ENCODE data around the gene PRSS53.

PRSS53 gene

GRCh38 chr16:31043352-31043751 is 45.4 kb downstream of the PRSS53 start:
- ATAC-seq (ENCODE audit: insufficient read depth, low read depth): no peak
- TF ChIP-seq CTCF (IDR thresholded peaks at IDR 0.05; ENCODE audit: borderline replicate concordance, extremely low read depth, low read length, poor library complexity, severe bottlenecking) (no peak), EZH2 (IDR thresholded peaks at IDR 0.05; ENCODE audit: borderline replicate concordance, low read depth, low read length, severe bottlenecking) (no peak)
- Histone ChIP-seq H3K9ac (ENCODE audit: low read depth, low read length) (no peak overlapping the region), H3K4me2 (ENCODE audit: insufficient read depth, low read length) (no peak overlapping the region), H3K4me1 (ENCODE audit: insufficient read depth, low read length) (no peaks in the 10 kb centered on the region), H3K27me3 (ENCODE audit: insufficient read depth, low read length, poor library complexity) (no peaks in the 10 kb centered on the region), H3K79me2 (ENCODE audit: insufficient read depth, low read length) (no peaks in the 10 kb centered on the region), H3K9me3 (ENCODE audit: insufficient read depth, low read length, severe bottlenecking) (no peaks in the 10 kb centered on the region), H3K4me3 (ENCODE audit: low read depth in 1 of 2, low read length in 2 of 2) (no peak overlapping the region), H4K20me1 (ENCODE audit: insufficient read depth, low read length) (no peaks in the 10 kb centered on the region), H3K27ac (ENCODE audit: low read length) (no peak overlapping the region), H3K36me3 (ENCODE audit: insufficient read depth, low read length) (peaks cover 26% of the 10 kb centered on the region), H2AFZ (ENCODE audit: low read depth, low read length) (no peak overlapping the region)
- DNase-seq: no peak

GRCh38 chr16:31042866-31043265 is 45.9 kb downstream of the PRSS53 start:
- Histone ChIP-seq H3K4me2 (ENCODE audit: insufficient read depth, low read length) (no peak overlapping the region), H4K20me1 (ENCODE audit: insufficient read depth, low read length) (no peaks in the 10 kb centered on the region), H3K36me3 (ENCODE audit: insufficient read depth, low read length) (peaks cover 27% of the 10 kb centered on the region)

GRCh38 chr16:31038993-31039392 is 49.8 kb downstream of the PRSS53 start:
- Histone ChIP-seq H2AFZ (ENCODE audit: low read depth, low read length) (no peak overlapping the region), H3K4me3 (ENCODE audit: low read depth in 1 of 2, low read length in 2 of 2) (no peak overlapping the region), H3K9ac (ENCODE audit: low read depth, low read length) (no peak overlapping the region), H3K27me3 (ENCODE audit: insufficient read depth, low read length, poor library complexity) (no peaks in the 10 kb centered on the region), H3K27ac (ENCODE audit: low read length) (no peak overlapping the region), H3K4me2 (ENCODE audit: insufficient read depth, low read length) (no peak overlapping the region), H3K9me3 (ENCODE audit: insufficient read depth, low read length, severe bottlenecking) (no peaks in the 10 kb centered on the region), H3K79me2 (ENCODE audit: insufficient read depth, low read length) (peaks cover 8% of the 10 kb centered on the region), H3K36me3 (ENCODE audit: insufficient read depth, low read length) (peaks cover 43% of the 10 kb centered on the region), H3K4me1 (ENCODE audit: insufficient read depth, low read length) (peaks cover 6% of the 10 kb centered on the region), H4K20me1 (ENCODE audit: insufficient read depth, low read length) (no peaks in the 10 kb centered on the region)
- TF ChIP-seq EZH2 (IDR thresholded peaks at IDR 0.05; ENCODE audit: borderline replicate concordance, low read depth, low read length, severe bottlenecking): no peak
- TF ChIP-seq CTCF (IDR thresholded peaks at IDR 0.05; ENCODE audit: borderline replicate concordance, extremely low read depth, low read length, poor library complexity, severe bottlenecking): no peak
- ATAC-seq (ENCODE audit: insufficient read depth, low read depth) (no peak), DNase-seq (no peak)

More at GRCh38 chr16:31042866-31043265, 45.9 kb downstream of the PRSS53 start:
- ATAC-seq (ENCODE audit: insufficient read depth, low read depth) (no peak), DNase-seq (no peak)
- no peaks in the 10 kb centered on the region for H3K79me2 ChIP-seq (ENCODE audit: insufficient read depth, low read length)
- H2AFZ ChIP-seq (ENCODE audit: low read depth, low read length): no peak overlapping the region
- H3K9me3 ChIP-seq (ENCODE audit: insufficient read depth, low read length, severe bottlenecking): no peaks in the 10 kb centered on the region
- H3K4me1 ChIP-seq (ENCODE audit: insufficient read depth, low read length): no peaks in the 10 kb centered on the region
- no peak for TF ChIP-seq CTCF (IDR thresholded peaks at IDR 0.05; ENCODE audit: borderline replicate concordance, extremely low read depth, low read length, poor library complexity, severe bottlenecking)
- no peak for TF ChIP-seq EZH2 (IDR thresholded peaks at IDR 0.05; ENCODE audit: borderline replicate concordance, low read depth, low read length, severe bottlenecking)
- no peak overlapping the region for H3K4me3 ChIP-seq (ENCODE audit: low read depth in 1 of 2, low read length in 2 of 2)
- no peak overlapping the region for H3K27ac ChIP-seq (ENCODE audit: low read length)
- no peak overlapping the region for H3K9ac ChIP-seq (ENCODE audit: low read depth, low read length)
- H3K27me3 ChIP-seq (ENCODE audit: insufficient read depth, low read length, poor library complexity): no peaks in the 10 kb centered on the region

GRCh38 chr16:31036691-31037090 is 52.1 kb downstream of the PRSS53 start:
- TF ChIP-seq EZH2 (IDR thresholded peaks at IDR 0.05; ENCODE audit: borderline replicate concordance, low read depth, low read length, severe bottlenecking) (no peak), CTCF (IDR thresholded peaks at IDR 0.05; ENCODE audit: borderline replicate concordance, extremely low read depth, low read length, poor library complexity, severe bottlenecking) (no peak)
- Histone ChIP-seq H3K9ac (ENCODE audit: low read depth, low read length) (no peak overlapping the region), H4K20me1 (ENCODE audit: insufficient read depth, low read length) (no peaks in the 10 kb centered on the region), H3K27ac (ENCODE audit: low read length) (no peak overlapping the region), H3K27me3 (ENCODE audit: insufficient read depth, low read length, poor library complexity) (no peaks in the 10 kb centered on the region), H2AFZ (ENCODE audit: low read depth, low read length) (no peak overlapping the region), H3K9me3 (ENCODE audit: insufficient read depth, low read length, severe bottlenecking) (no peaks in the 10 kb centered on the region), H3K4me1 (ENCODE audit: insufficient read depth, low read length) (peaks cover 21% of the 10 kb centered on the region), H3K4me3 (ENCODE audit: low read depth in 1 of 2, low read length in 2 of 2) (no peak overlapping the region), H3K36me3 (ENCODE audit: insufficient read depth, low read length) (peaks cover 37% of the 10 kb centered on the region), H3K4me2 (ENCODE audit: insufficient read depth, low read length) (no peak overlapping the region), H3K79me2 (ENCODE audit: insufficient read depth, low read length) (peaks cover 12% of the 10 kb centered on the region)
- DNase-seq (no peak), ATAC-seq (ENCODE audit: insufficient read depth, low read depth) (no peak)
